HG03103 (cell line): ENCODE measurements around the gene RPL19.

ENCODE experiments used
- ATAC-seq: cut with Tn5 transposase; IDR thresholded peaks from one replicate; pipeline ENCODE4 v1.9.1; 2021; ENCODE audit warnings: low read depth; ENCODE audit not compliant: unreplicated experiment

The RPL19 gene

GRCh38 chr17:39222866-39223834, 23.1 kb downstream of the RPL19 start:
- ATAC-seq = no peak

- no peak for ATAC-seq
Measured at GRCh38 chr17:39223907-39224777, 24.1 kb downstream of the RPL19 start.

GRCh38 chr17:39224778-39225307, 24.8 kb downstream of the RPL19 start:
- no peak for ATAC-seq

- no peak for ATAC-seq
Measured at GRCh38 chr17:39225308-39225958, 25.4 kb downstream of the RPL19 start, which contains the start of gene STAC2. STAC2 (minus strand) TSS chr17:39225945; CDS start chr17:39225502, 443 bp downstream.

- no peak for ATAC-seq
Measured at GRCh38 chr17:39225959-39226683, 26.0 kb downstream of the RPL19 start.

- no peak for ATAC-seq
Measured at GRCh38 chr17:39227364-39227919, 27.4 kb downstream of the RPL19 start.

- no peak for ATAC-seq
Measured at GRCh38 chr17:39229274-39229913, 29.3 kb downstream of the RPL19 start.

GRCh38 chr17:39230361-39230760, 30.3 kb downstream of the RPL19 start:
- ATAC-seq = no peak

GRCh38 chr17:39231091-39231561, 31.0 kb downstream of the RPL19 start:
- no peak for ATAC-seq

- no peak for ATAC-seq
Measured at GRCh38 chr17:39231591-39232551, 31.8 kb downstream of the RPL19 start.

- no peak for ATAC-seq
Measured at GRCh38 chr17:39235555-39236449, 35.7 kb downstream of the RPL19 start.

GRCh38 chr17:39236450-39236927, 36.4 kb downstream of the RPL19 start:
- no peak for ATAC-seq

GRCh38 chr17:39236981-39237441, 36.9 kb downstream of the RPL19 start:
- no peak for ATAC-seq

- ATAC-seq = no peak
Measured at GRCh38 chr17:39237586-39237985, 37.5 kb downstream of the RPL19 start.

GRCh38 chr17:39238311-39238972, 38.4 kb downstream of the RPL19 start:
- ATAC-seq = no peak
